ENCODE measurements around the gene TMEM86A.

- TF ChIP-seq EZH2phosphoT487 (IDR thresholded peaks at IDR 0.05; ENCODE audit: low read depth) (no peak), CTCF (IDR thresholded peaks at IDR 0.05; ENCODE audit: low read depth, low read length) (no peak)
Observed at GRCh38 chr11:18699848-18700261, 1.3 kb downstream of the TMEM86A start.
